GM21360 (cell line): ENCODE data around the gene ZCCHC14.
"Not testable (repeated sequence)": the region's sequence is repeated elsewhere in the genome, so short reads cannot be mapped to it uniquely, and the experiment has no call there.

Experiments
- ATAC-seq: cut with Tn5 transposase; IDR thresholded peaks from one replicate; pipeline ENCODE4 v1.9.1; 2021; ENCODE audit warnings: mild to moderate bottlenecking, moderate library complexity; ENCODE audit not compliant: unreplicated experiment

ZCCHC14 gene

GRCh38 chr16:87525352-87525751 is 32.5 kb upstream of the ZCCHC14 start:
- ATAC-seq: no peak

GRCh38 chr16:87524407-87524806 is 31.6 kb upstream of the ZCCHC14 start:
- ATAC-seq: no peak

- ATAC-seq: not testable (repeated sequence)
Observed at GRCh38 chr16:87523605-87524004, 30.8 kb upstream of the ZCCHC14 start.

GRCh38 chr16:87521764-87522163 is 28.9 kb upstream of the ZCCHC14 start:
- ATAC-seq: not testable (repeated sequence)

- not testable (repeated sequence) for ATAC-seq
Observed at GRCh38 chr16:87519170-87519569, 26.3 kb upstream of the ZCCHC14 start.

- not testable (repeated sequence) for ATAC-seq
Observed at GRCh38 chr16:87518430-87519051, 25.7 kb upstream of the ZCCHC14 start.

GRCh38 chr16:87517610-87518429 is 25.0 kb upstream of the ZCCHC14 start:
- ATAC-seq: not testable (repeated sequence)

GRCh38 chr16:87516361-87516760 is 23.5 kb upstream of the ZCCHC14 start:
- no peak for ATAC-seq

- ATAC-seq: no peak
Observed at GRCh38 chr16:87515475-87516330, 22.9 kb upstream of the ZCCHC14 start.

- not testable (repeated sequence) for ATAC-seq
Observed at GRCh38 chr16:87509778-87510177, 17.0 kb upstream of the ZCCHC14 start.

- ATAC-seq: no peak
Observed at GRCh38 chr16:87507351-87508069, 14.7 kb upstream of the ZCCHC14 start.

GRCh38 chr16:87506423-87507350 is 13.9 kb upstream of the ZCCHC14 start:
- ATAC-seq: no peak

- no peak for ATAC-seq
Observed at GRCh38 chr16:87505834-87506233, 13.0 kb upstream of the ZCCHC14 start.

- ATAC-seq: not testable (repeated sequence)
Observed at GRCh38 chr16:87503232-87503937, 10.6 kb upstream of the ZCCHC14 start.

GRCh38 chr16:87502308-87502969 is 9.6 kb upstream of the ZCCHC14 start:
- ATAC-seq: no peak

- no peak for ATAC-seq
Observed at GRCh38 chr16:87501117-87501516, 8.3 kb upstream of the ZCCHC14 start.

- ATAC-seq: no peak
Observed at GRCh38 chr16:87499189-87499486, 6.3 kb upstream of the ZCCHC14 start.

- ATAC-seq: no peak
Observed at GRCh38 chr16:87498324-87499188, 5.7 kb upstream of the ZCCHC14 start.
